ENCODE measurements around the gene HLA-DMB. TPM values are rescaled to one million over a fixed set of nuclear protein-coding genes. Genes with fewer than 3 reads are reported as not detected.

HLA-DMB gene
- total and polyA plus RNA-seq, 10 of the 15 experiments (the other 5 are each of a cell fraction or from before 2014, with no cell fraction given), result 114 to 173 (median 150) TPM

DNA sequence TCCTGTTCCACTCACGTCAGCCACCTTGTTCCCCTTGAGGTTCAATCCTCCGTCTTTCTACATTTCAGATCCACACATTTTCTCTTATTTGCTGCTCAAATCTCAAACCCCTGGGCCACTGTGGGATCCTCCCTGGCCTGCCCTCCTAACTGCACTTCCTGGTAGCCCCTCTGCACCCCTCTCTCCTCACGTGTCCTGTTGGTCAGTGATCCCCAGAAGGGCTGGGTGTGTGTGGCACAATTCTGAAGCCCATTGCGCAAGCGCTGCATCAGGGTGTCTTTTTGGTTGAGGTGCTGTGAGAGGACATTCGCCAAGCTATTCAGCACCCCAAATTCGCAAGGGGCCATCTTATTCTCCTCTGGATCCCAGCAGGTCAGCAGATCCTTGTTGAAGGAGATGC lies 2.3 kb downstream of the HLA-DMB start (continued):
- TF ChIP-seq, protein P1, sequence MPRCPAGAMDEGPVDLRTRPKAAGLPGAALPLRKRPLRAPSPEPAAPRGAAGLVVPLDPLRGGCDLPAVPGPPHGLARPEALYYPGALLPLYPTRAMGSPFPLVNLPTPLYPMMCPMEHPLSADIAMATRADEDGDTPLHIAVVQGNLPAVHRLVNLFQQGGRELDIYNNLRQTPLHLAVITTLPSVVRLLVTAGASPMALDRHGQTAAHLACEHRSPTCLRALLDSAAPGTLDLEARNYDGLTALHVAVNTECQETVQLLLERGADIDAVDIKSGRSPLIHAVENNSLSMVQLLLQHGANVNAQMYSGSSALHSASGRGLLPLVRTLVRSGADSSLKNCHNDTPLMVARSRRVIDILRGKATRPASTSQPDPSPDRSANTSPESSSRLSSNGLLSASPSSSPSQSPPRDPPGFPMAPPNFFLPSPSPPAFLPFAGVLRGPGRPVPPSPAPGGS (IDR thresholded peaks at IDR 0.05; ENCODE audit: borderline replicate concordance, insufficient read depth, low read depth, low read length, poor library complexity, severe bottlenecking), result no peak
- TF ChIP-seq, protein P2, sequence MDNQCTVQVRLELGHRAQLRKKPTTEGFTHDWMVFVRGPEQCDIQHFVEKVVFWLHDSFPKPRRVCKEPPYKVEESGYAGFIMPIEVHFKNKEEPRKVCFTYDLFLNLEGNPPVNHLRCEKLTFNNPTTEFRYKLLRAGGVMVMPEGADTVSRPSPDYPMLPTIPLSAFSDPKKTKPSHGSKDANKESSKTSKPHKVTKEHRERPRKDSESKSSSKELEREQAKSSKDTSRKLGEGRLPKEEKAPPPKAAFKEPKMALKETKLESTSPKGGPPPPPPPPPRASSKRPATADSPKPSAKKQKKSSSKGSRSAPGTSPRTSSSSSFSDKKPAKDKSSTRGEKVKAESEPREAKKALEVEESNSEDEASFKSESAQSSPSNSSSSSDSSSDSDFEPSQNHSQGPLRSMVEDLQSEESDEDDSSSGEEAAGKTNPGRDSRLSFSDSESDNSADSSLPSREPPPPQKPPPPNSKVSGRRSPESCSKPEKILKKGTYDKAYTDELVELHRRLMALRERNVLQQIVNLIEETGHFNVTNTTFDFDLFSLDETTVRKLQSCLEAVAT (IDR thresholded peaks at IDR 0.05), result 0 out of 2 replicates have a peak, but pooled peaks have one; percentile 2
- TF ChIP-seq SIX5 (IDR thresholded peaks at IDR 0.05; ENCODE audit: low read depth, low read length, severe bottlenecking), result no peak
- no peak for TF ChIP-seq SMARCA5 (IDR thresholded peaks at IDR 0.05)
- TF ChIP-seq HDGF (IDR thresholded peaks at IDR 0.05), result 0 out of 2 replicates have a peak, but pooled peaks have one; percentile 71
- TF ChIP-seq SUPT20H (IDR thresholded peaks at IDR 0.05; ENCODE audit: borderline replicate concordance, control insufficient read depth, low read depth, low read length), result no peak

DNA sequence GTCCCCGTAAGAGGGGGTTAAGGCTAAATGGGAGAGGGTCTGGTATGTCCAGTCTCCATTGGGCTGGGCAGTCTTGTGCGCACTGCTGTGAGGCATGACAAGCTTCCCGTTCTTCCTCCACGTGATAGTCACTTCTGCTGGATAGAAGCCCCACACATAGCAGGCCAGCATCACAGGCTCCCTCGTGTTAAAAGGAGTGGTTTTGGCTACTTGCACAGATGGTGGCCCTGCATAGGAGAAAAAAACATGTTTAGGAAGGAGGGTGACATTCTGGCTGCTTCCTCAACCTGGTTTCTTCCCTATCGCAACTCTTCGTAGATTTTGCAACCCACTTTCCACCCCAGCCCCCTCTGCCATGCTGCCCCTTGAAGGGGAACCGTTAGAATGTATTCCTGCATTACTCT lies 3.6 kb downstream of the HLA-DMB start:
- POLR2A ChIA-PET, result interaction anchor here (1.6 to 10.8 kb wide), 3 partner anchors 17 to 47 kb away, joined by 4 to 270 read pairs (median 183); partner anchors contain the start of genes BRD2 and HLA-DMA

More for the DNA sequence above, 3.6 kb downstream of the HLA-DMB start:
- no peaks in the 10 kb centered on the region for H3K9me3 ChIP-seq (replicated peaks; ENCODE audit: control insufficient read depth, insufficient read depth, low read length)
- ChIA-PET CTCF (interaction anchor here (1.4 to 15.9 kb wide), 5 partner anchors 16 to 99 kb away, joined by 4 to 532 read pairs (median 7); partner anchors contain the start of genes HLA-DMA and TAP2), RAD21 (ENCODE audit: unreplicated experiment) (interaction anchor here (1.3 to 8.6 kb wide), 4 partner anchors 11 to 46 kb away, joined by 3 to 135 read pairs (median 68); partner anchors contain the start of gene HLA-DMA), SMC1A (ENCODE audit: uncharacterized antibody, unreplicated experiment) (interaction anchor here (0.8 to 15.9 kb wide), 4 partner anchors 7 to 69 kb away, joined by 3 to 354 read pairs (median 25); partner anchors contain the start of gene HLA-DMA)
- no peak overlapping the region for H3K27ac ChIP-seq (ENCODE audit: control insufficient read depth, insufficient read depth)
- peak overlapping the region; percentile 73; the same call in 1 of the 2 replicates for H3K4me3 ChIP-seq
- 100% methylated on average over 8 of the region's 8 CpGs for WGBS (ENCODE audit: insufficient coverage, insufficient replicate concordance, low lambda C conversion rate, missing lambda C conversion rate)
- H3K4me1 ChIP-seq (ENCODE audit: control insufficient read depth, insufficient read depth, low read length), result peaks cover 15% of the 10 kb centered on the region
- no peak overlapping the region for H2AFZ ChIP-seq (ENCODE audit: control insufficient read depth, low read depth, low read length)
- H4K20me1 ChIP-seq (ENCODE audit: control insufficient read depth, insufficient read depth), result no peaks in the 10 kb centered on the region
- BruUV-seq (replicated peaks), result no TSS peak
- FAIRE-seq (no peak), ATAC-seq (no peak), DNase-seq (ENCODE audit: low read depth, low spot score) (no peak)
- H3K79me2 ChIP-seq (ENCODE audit: control insufficient read depth, insufficient read depth, low read length), result peaks cover 43% of the 10 kb centered on the region
- H3K27me3 ChIP-seq (replicated peaks in 1 of 2; ENCODE audit: control insufficient read depth in 2 of 2, insufficient read depth in 2 of 2, low read length in 1 of 2), result no peaks in the 10 kb centered on the region
- intact Hi-C loops (cut with micrococcal nuclease; ENCODE audit: unreplicated experiment) (no loop called here), in situ Hi-C loops (cut with MboI) (no loop called here)
- peak overlapping the region; percentile 78; the same call in 1 of the 2 replicates for H3K4me2 ChIP-seq (ENCODE audit: control insufficient read depth, insufficient read depth)
- H3K36me3 ChIP-seq (ENCODE audit: control insufficient read depth in 2 of 2, insufficient read depth in 2 of 2, low read length in 1 of 2), result peaks cover 21 to 34% of the 10 kb centered on the region in 2 experiments
- TF ChIP-seq SP1 (IDR thresholded peaks at IDR 0.05; ENCODE audit: low read depth, low read length) (no peak), ZNF384 (IDR thresholded peaks at IDR 0.05; ENCODE audit: borderline replicate concordance, low read depth, low read length) (no peak), POLR2A (IDR thresholded peaks at IDR 0.05; ENCODE audit: low read depth, low read length) (0 out of 2 replicates have a peak, but pooled peaks have one; percentile 18), SMC3 (IDR thresholded peaks at IDR 0.05; ENCODE audit: borderline replicate concordance, low read length) (no peak)
- TF ChIP-seq, protein P3, sequence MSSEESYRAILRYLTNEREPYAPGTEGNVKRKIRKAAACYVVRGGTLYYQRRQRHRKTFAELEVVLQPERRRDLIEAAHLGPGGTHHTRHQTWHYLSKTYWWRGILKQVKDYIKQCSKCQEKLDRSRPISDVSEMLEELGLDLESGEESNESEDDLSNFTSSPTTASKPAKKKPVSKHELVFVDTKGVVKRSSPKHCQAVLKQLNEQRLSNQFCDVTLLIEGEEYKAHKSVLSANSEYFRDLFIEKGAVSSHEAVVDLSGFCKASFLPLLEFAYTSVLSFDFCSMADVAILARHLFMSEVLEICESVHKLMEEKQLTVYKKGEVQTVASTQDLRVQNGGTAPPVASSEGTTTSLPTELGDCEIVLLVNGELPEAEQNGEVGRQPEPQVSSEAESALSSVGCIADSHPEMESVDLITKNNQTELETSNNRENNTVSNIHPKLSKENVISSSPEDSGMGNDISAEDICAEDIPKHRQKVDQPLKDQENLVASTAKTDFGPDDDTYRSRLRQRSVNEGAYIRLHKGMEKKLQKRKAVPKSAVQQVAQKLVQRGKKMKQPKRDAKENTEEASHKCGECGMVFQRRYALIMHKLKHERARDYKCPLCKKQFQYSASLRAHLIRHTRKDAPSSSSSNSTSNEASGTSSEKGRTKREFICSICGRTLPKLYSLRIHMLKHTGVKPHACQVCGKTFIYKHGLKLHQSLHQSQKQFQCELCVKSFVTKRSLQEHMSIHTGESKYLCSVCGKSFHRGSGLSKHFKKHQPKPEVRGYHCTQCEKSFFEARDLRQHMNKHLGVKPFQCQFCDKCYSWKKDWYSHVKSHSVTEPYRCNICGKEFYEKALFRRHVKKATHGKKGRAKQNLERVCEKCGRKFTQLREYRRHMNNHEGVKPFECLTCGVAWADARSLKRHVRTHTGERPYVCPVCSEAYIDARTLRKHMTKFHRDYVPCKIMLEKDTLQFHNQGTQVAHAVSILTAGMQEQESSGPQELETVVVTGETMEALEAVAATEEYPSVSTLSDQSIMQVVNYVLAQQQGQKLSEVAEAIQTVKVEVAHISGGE (CRISPR knock-in tag; IDR thresholded peaks at IDR 0.05), result no peak
- TF ChIP-seq, protein P4, sequence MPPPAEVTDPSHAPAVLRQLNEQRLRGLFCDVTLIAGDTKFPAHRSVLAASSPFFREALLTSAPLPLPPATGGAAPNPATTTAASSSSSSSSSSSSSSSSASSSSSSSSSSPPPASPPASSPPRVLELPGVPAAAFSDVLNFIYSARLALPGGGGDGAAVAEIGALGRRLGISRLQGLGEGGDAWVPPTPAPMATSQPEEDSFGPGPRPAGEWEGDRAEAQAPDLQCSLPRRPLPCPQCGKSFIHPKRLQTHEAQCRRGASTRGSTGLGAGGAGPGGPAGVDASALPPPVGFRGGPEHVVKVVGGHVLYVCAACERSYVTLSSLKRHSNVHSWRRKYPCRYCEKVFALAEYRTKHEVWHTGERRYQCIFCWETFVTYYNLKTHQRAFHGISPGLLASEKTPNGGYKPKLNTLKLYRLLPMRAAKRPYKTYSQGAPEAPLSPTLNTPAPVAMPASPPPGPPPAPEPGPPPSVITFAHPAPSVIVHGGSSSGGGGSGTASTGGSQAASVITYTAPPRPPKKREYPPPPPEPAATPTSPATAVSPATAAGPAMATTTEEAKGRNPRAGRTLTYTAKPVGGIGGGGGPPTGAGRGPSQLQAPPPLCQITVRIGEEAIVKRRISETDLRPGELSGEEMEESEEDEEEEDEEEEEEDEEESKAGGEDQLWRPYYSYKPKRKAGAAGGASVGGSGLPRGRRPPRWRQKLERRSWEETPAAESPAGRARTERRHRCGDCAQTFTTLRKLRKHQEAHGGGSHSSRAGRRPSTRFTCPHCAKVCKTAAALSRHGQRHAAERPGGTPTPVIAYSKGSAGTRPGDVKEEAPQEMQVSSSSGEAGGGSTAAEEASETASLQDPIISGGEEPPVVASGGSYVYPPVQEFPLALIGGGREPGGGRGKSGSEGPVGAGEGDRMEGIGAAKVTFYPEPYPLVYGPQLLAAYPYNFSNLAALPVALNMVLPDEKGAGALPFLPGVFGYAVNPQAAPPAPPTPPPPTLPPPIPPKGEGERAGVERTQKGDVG (CRISPR knock-in tag; IDR thresholded peaks at IDR 0.05), result no peak
- H3K9ac ChIP-seq (ENCODE audit: control insufficient read depth, insufficient read depth, low read length), result no peak overlapping the region

Data from GM12878 (cell line).